GM18907 (cell line): ENCODE data around the gene CHD6.

ENCODE experiments used
- ATAC-seq: cut with Tn5 transposase; IDR thresholded peaks from one replicate; pipeline ENCODE4 v1.9.1; 2021; ENCODE audit warnings: mild to moderate bottlenecking, moderate library complexity; ENCODE audit not compliant: unreplicated experiment

The CHD6 gene

GRCh38 chr20:41508335-41508734, 109.8 kb downstream of the CHD6 start:
- no peak for ATAC-seq

- no peak for ATAC-seq
Measured at GRCh38 chr20:41507851-41508250, 110.3 kb downstream of the CHD6 start.

- ATAC-seq, result no peak
Measured at GRCh38 chr20:41507436-41507835, 110.7 kb downstream of the CHD6 start.

GRCh38 chr20:41506192-41506915, 111.8 kb downstream of the CHD6 start:
- no peak for ATAC-seq

- no peak for ATAC-seq
Measured at GRCh38 chr20:41505184-41505583, 113.0 kb downstream of the CHD6 start.

GRCh38 chr20:41501376-41501775, 116.8 kb downstream of the CHD6 start:
- no peak for ATAC-seq

GRCh38 chr20:41499961-41500725, 118.0 kb downstream of the CHD6 start:
- ATAC-seq, result no peak

- ATAC-seq, result no peak
Measured at GRCh38 chr20:41499064-41499463, 119.1 kb downstream of the CHD6 start.

GRCh38 chr20:41497186-41497895, 120.8 kb downstream of the CHD6 start:
- ATAC-seq, result no peak

- ATAC-seq, result no peak
Measured at GRCh38 chr20:41494451-41494850, 123.7 kb downstream of the CHD6 start.

- no peak for ATAC-seq
Measured at GRCh38 chr20:41483553-41483930, 134.6 kb downstream of the CHD6 start.

- ATAC-seq, result no peak
Measured at GRCh38 chr20:41482647-41483552, 135.3 kb downstream of the CHD6 start.

GRCh38 chr20:41480054-41480770, 138.0 kb downstream of the CHD6 start:
- ATAC-seq, result no peak

- ATAC-seq, result no peak
Measured at GRCh38 chr20:41479113-41479512, 139.1 kb downstream of the CHD6 start.

GRCh38 chr20:41478026-41478425, 140.2 kb downstream of the CHD6 start:
- no peak for ATAC-seq

GRCh38 chr20:41476446-41476845, 141.7 kb downstream of the CHD6 start:
- ATAC-seq, result no peak

- no peak for ATAC-seq
Measured at GRCh38 chr20:41476013-41476441, 142.2 kb downstream of the CHD6 start.

- no peak for ATAC-seq
Measured at GRCh38 chr20:41475503-41475902, 142.7 kb downstream of the CHD6 start.

GRCh38 chr20:41470362-41471095, 147.6 kb downstream of the CHD6 start:
- no peak for ATAC-seq
